GM12878 (cell line): ENCODE results near the gene POLDIP3. TPM values are rescaled to one million over a fixed set of nuclear protein-coding genes. Genes with fewer than 3 reads are reported as not detected.
A peak's percentile ranks its signal among the peaks of the same experiment; 100 is the strongest.

Experiments used
- ATAC-seq: fragments of 200-7000 bp; cut with Tn5 transposase; 3 replicates; pipeline ENCODE4 v1.9.1; 2020; ENCODE audit warnings: mild to moderate bottlenecking, moderate library complexity
- BruUV-seq: library from RNA; stranded (reverse); fragments of 400-500 nt; replicated peaks from 2 replicates; lab custom pipeline; 2021; lab: Mats Ljungman, UMichigan
- CTCF ChIA-PET: fragments of 300-600 bp; sonication (Branson Sonifier 250); formaldehyde crosslinking; extraction: SDS; loops from one replicate; lab custom pipeline; 2021; ENCODE audit warnings: inconsistent platforms; lab: Yijun Ruan, JAX
- POLR2A ChIA-PET: fragments of 350-600 bp; formaldehyde crosslinking; extraction: SDS; loops from one replicate; lab custom pipeline; 2021; ENCODE audit warnings: inconsistent platforms; lab: Charles Lee
- RAD21 ChIA-PET: fragments of 300-600 bp; sonication (Branson Sonifier 250); formaldehyde crosslinking; loops from one replicate; lab custom pipeline; 2023; ENCODE audit warnings: antibody characterized with exemption; ENCODE audit not compliant: unreplicated experiment; lab: Charles Lee
- SMC1A ChIA-PET: fragments of 300-600 bp; sonication (Branson Sonifier 250); formaldehyde crosslinking; loops from one replicate; lab custom pipeline; 2023; ENCODE audit not compliant: unreplicated experiment, uncharacterized antibody; lab: Charles Lee
- DNase-seq: peaks from one replicate; pipeline ENCODE4 v3.0.0-alpha.2; 2011; ENCODE audit warnings: low read depth, low spot score
- FAIRE-seq: peaks from 3 replicates; lab custom pipeline; 2011; peaks lifted over from hg19 to GRCh38; lab: Jason Lieb, UNC
- H2AFZ ChIP-seq: 2 replicates; pipeline ENCODE4 v1.6.0; 2011; ENCODE audit warnings: low read depth, low read length, control low read depth; ENCODE audit not compliant: control insufficient read depth
- H3K27ac ChIP-seq: 2 replicates; pipeline ENCODE4 v1.5.1; 2011; ENCODE audit warnings: control low read depth; ENCODE audit not compliant: control insufficient read depth, insufficient read depth
- H3K27me3 ChIP-seq, 2 experiments: replicated peaks in 1 of 2; 2 replicates each; pipeline versions ENCODE4 v1.6.0 to v1.6.1; 2011; ENCODE audit warnings: low read length in 1 of 2; ENCODE audit not compliant: control insufficient read depth in 2 of 2, insufficient read depth in 2 of 2
- H3K36me3 ChIP-seq, 2 experiments: 2 replicates each; pipeline ENCODE4 v1.5.1; 2011; ENCODE audit warnings: low read length in 1 of 2; ENCODE audit not compliant: control insufficient read depth in 2 of 2, insufficient read depth in 2 of 2
- H3K4me1 ChIP-seq: 2 replicates; pipeline ENCODE4 v1.6.1; 2011; ENCODE audit warnings: mild to moderate bottlenecking, low read length, moderate library complexity, mixed read lengths; ENCODE audit not compliant: control insufficient read depth, insufficient read depth
- H3K4me2 ChIP-seq: 2 replicates; pipeline ENCODE4 v1.6.0; 2011; ENCODE audit warnings: control low read depth; ENCODE audit not compliant: control insufficient read depth, insufficient read depth
- H3K4me3 ChIP-seq: fragments of 200-600 bp; sonication (generic); 2 replicates; pipeline ENCODE4 v1.5.1; 2016
- H3K79me2 ChIP-seq: 2 replicates; pipeline ENCODE4 v1.6.0; 2011; ENCODE audit warnings: low read length; ENCODE audit not compliant: control insufficient read depth, insufficient read depth
- H3K9ac ChIP-seq: 2 replicates; pipeline ENCODE4 v1.8.0; 2011; ENCODE audit warnings: low read length, control low read depth, mixed read lengths; ENCODE audit not compliant: control insufficient read depth, insufficient read depth
- H3K9me3 ChIP-seq: replicated peaks from 3 replicates; pipeline ENCODE4 v1.5.1; 2011; ENCODE audit warnings: mild to moderate bottlenecking, low read length; ENCODE audit not compliant: control insufficient read depth, insufficient read depth
- H4K20me1 ChIP-seq: 2 replicates; pipeline ENCODE4 v1.6.0; 2011; ENCODE audit not compliant: control insufficient read depth, insufficient read depth
- ATF2 ChIP-seq: IDR thresholded peaks from 2 replicates; pipeline ENCODE4 v1.6.1; 2012; ENCODE audit warnings: low read length, inconsistent platforms
- ATF7 ChIP-seq: fragments of 450-650 bp; IDR thresholded peaks from 2 replicates; pipeline ENCODE4 v1.6.1; 2016; ENCODE audit warnings: low read depth, mild to moderate bottlenecking
- CBX5 ChIP-seq: sonication (generic); IDR thresholded peaks from 2 replicates; pipeline ENCODE4 v1.6.1; 2016; ENCODE audit warnings: low read depth, moderate library complexity, mild to moderate bottlenecking, inconsistent platforms
- CREM ChIP-seq: IDR thresholded peaks from 2 replicates; pipeline ENCODE4 v1.6.1; 2014; ENCODE audit warnings: antibody characterized with exemption, low read depth
- HDGF ChIP-seq: fragments of 450-650 bp; IDR thresholded peaks from 2 replicates; pipeline ENCODE4 v1.6.1; 2016; ENCODE audit warnings: antibody characterized with exemption
- IKZF1 ChIP-seq: fragments of 450-650 bp; conservative IDR thresholded peaks from 2 replicates; pipeline ENCODE4 v1.6.1; 2017; ENCODE audit warnings: antibody characterized with exemption, mild to moderate bottlenecking
- IKZF2 ChIP-seq, 2 experiments: fragments of 450-650 bp; IDR thresholded peaks; 2 replicates each; pipeline ENCODE4 v1.6.1; 2017; ENCODE audit warnings: mild to moderate bottlenecking in 2 of 2, moderate library complexity in 2 of 2
- KLF5 ChIP-seq: fragments of 450-650 bp; IDR thresholded peaks from 2 replicates; pipeline ENCODE4 v1.6.1; 2014; ENCODE audit warnings: mild to moderate bottlenecking; ENCODE audit not compliant: partially characterized antibody
- LARP7 ChIP-seq: fragments of 450-650 bp; IDR thresholded peaks from 2 replicates; pipeline ENCODE4 v1.6.1; 2017; ENCODE audit warnings: mild to moderate bottlenecking
- MEF2A ChIP-seq: IDR thresholded peaks from 2 replicates; pipeline ENCODE4 v1.6.1; 2011; ENCODE audit warnings: low read depth, mild to moderate bottlenecking, low read length, moderate library complexity; ENCODE audit not compliant: insufficient read depth
- MLLT1 ChIP-seq: fragments of 450-650 bp; IDR thresholded peaks from 2 replicates; pipeline ENCODE4 v1.6.1; 2016; ENCODE audit warnings: mild to moderate bottlenecking
- MXI1 ChIP-seq: fragments of 150-350 bp; IDR thresholded peaks from 2 replicates; pipeline ENCODE4 v1.6.1; 2011; ENCODE audit warnings: low read depth, mild to moderate bottlenecking, inconsistent platforms, low read length, improper control_type of control experiment
- MYC ChIP-seq: IDR thresholded peaks from 2 replicates; pipeline ENCODE4 v1.6.1; 2011; ENCODE audit warnings: mild to moderate bottlenecking, low read length, moderate library complexity, inconsistent platforms; ENCODE audit not compliant: insufficient read depth, insufficient replicate concordance, insufficient read length, severe bottlenecking
- NBN ChIP-seq: fragments of 450-650 bp; IDR thresholded peaks from 2 replicates; pipeline ENCODE4 v1.6.1; 2016
- NFYB ChIP-seq: IDR thresholded peaks from 2 replicates; pipeline ENCODE4 v1.6.1; 2011; ENCODE audit warnings: low read depth, mild to moderate bottlenecking, low read length, improper control_type of control experiment, moderate library complexity; ENCODE audit not compliant: insufficient read depth
- NKRF ChIP-seq: fragments of 450-650 bp; conservative IDR thresholded peaks from 2 replicates; pipeline ENCODE4 v1.6.1; 2017; ENCODE audit warnings: mild to moderate bottlenecking, moderate library complexity
- PAX8 ChIP-seq: fragments of 450-650 bp; IDR thresholded peaks from 2 replicates; pipeline ENCODE4 v1.6.1; 2017; ENCODE audit warnings: mild to moderate bottlenecking, moderate library complexity
- POLR2A ChIP-seq: IDR thresholded peaks from 2 replicates; pipeline ENCODE4 v1.6.1; 2011; ENCODE audit warnings: low read depth, mild to moderate bottlenecking, low read length
- POLR2AphosphoS2 ChIP-seq: IDR thresholded peaks from 2 replicates; pipeline ENCODE4 v1.6.1; 2011; ENCODE audit warnings: low read depth, mild to moderate bottlenecking, low read length, improper control_type of control experiment, moderate library complexity
- TCF3 ChIP-seq: IDR thresholded peaks from 2 replicates; pipeline ENCODE4 v1.6.1; 2012; ENCODE audit warnings: low read depth, mild to moderate bottlenecking, low read length, borderline replicate concordance; ENCODE audit not compliant: insufficient read depth
- YBX1 ChIP-seq: fragments of 450-650 bp; IDR thresholded peaks from 2 replicates; pipeline ENCODE4 v1.6.1; 2016; ENCODE audit warnings: antibody characterized with exemption
- ZNF622 ChIP-seq: fragments of 450-650 bp; IDR thresholded peaks from 2 replicates; pipeline ENCODE4 v1.6.1; 2017; ENCODE audit warnings: mild to moderate bottlenecking, inconsistent platforms
- WGBS: methylation state at CpG from one replicate; pipeline ENCODE4 v1.1.6; 2016; ENCODE audit warnings: low lambda C conversion rate; ENCODE audit not compliant: insufficient replicate concordance, insufficient coverage; ENCODE audit errors: missing lambda C conversion rate; 5-methylcytosine and 5-hydroxymethylcytosine counted together
- in situ Hi-C: fragments of 300-500 bp; cut with MboI; formaldehyde crosslinking; loops from 9 replicates; pipeline ENCODE4 v1.14.3; 2018; ENCODE audit warnings: mixed read lengths
- intact Hi-C: fragments of 100-400 bp; cut with micrococcal nuclease; formaldehyde crosslinking; loops from one replicate; pipeline ENCODE4 v1.14.2; 2022; ENCODE audit not compliant: unreplicated experiment
- polyA plus RNA-seq, 11 experiments: library from polyadenylated mRNA; depleted of rRNA in 4 of 11; unstranded in 6 of 11; stranded (reverse) in 5 of 11; fragments of >200 nt; fragmentation: Nextera tagmentation in 4 of 11; fragmentation: Illumina TruSeq in 1 of 11; extraction: Ambion mirVana in 4 of 11; extraction: Trizol in 1 of 11; gene quantifications; 1 replicate in 1 of 11; 2 replicates in 10 of 11; pipeline versions ENCODE4 v1.2.1 to v1.2.3, GENCODE V29; 2011 to 2016; ENCODE audit warnings: inconsistent platforms in 2 of 11, missing spikeins in 2 of 11, low read depth in 1 of 11
- total RNA-seq, 4 experiments: library from RNA; depleted of rRNA in 3 of 4; stranded (reverse); fragments of >200 nt in 3 of 4; fragmentation: Illumina TruSeq in 1 of 4; extraction: Trizol in 1 of 4; gene quantifications; 2 replicates each; pipeline versions ENCODE4 v1.2.1 to v1.2.3, GENCODE V29; 2013 to 2021

Gene POLDIP3
- total and polyA plus RNA-seq, 10 of the 15 experiments (the other 5 are each of a cell fraction or from before 2014, with no cell fraction given): 14.8 to 60.2 (median 49.5) TPM

- in situ Hi-C loops: no loop called here
- TF ChIP-seq CBX5 (no peak), ATF7 (no peak), NFYB (no peak), POLR2AphosphoS2 (no peak), KLF5 (no peak), MEF2A (no peak), HDGF (0 out of 2 replicates have a peak, but pooled peaks have one; percentile 36), PAX8 (no peak), TCF3 (no peak), IKZF2 (IDR thresholded peaks at IDR 0.05) (no peak), ATF2 (no peak), IKZF1 (no peak), YBX1 (no peak), NBN (0 out of 2 replicates have a peak, but pooled peaks have one; percentile 18), LARP7 (no peak), CREM (no peak), NKRF (no peak), MLLT1 (no peak), ZNF622 (no peak), MYC (no peak), POLR2A (peak; percentile 48; the same call in 1 of the 2 replicates), MXI1 (no peak)
Measured at GRCh38 chr22:42645938-42646568, 31.4 kb upstream of the POLDIP3 start.

More at GRCh38 chr22:42645938-42646568, 31.4 kb upstream of the POLDIP3 start:
- peak overlapping the region; percentile 71 for H3K4me2 ChIP-seq
- RAD21 ChIA-PET: interaction anchor here (0.6 to 1.3 kb wide), 3 partner anchors 18 to 275 kb away, joined by 3 to 5 read pairs (median 3); no protein-coding TSS in a partner anchor
- FAIRE-seq (no peak), DNase-seq (no peak), ATAC-seq (peak; percentile 15)
- H3K9me3 ChIP-seq: no peaks in the 10 kb centered on the region
- SMC1A ChIA-PET: interaction anchor here (0.5 to 1.9 kb wide), 6 partner anchors 8 to 368 kb away, joined by 3 to 6 read pairs (median 3); no protein-coding TSS in a partner anchor
- H3K36me3 ChIP-seq: no peaks in the 10 kb centered on the region
- BruUV-seq: no TSS peak
- peak overlapping the region; percentile 56 for H3K9ac ChIP-seq
- peak overlapping the region; percentile 100 for H3K4me3 ChIP-seq
- no peaks in the 10 kb centered on the region for H4K20me1 ChIP-seq
- H3K4me1 ChIP-seq: peaks cover 42% of the 10 kb centered on the region
- intact Hi-C loops: no loop called here
- 91% methylated on average over 13 of the region's 13 CpGs for WGBS
- CTCF ChIA-PET: interaction anchor here (1.3 to 3.0 kb wide), 3 partner anchors 10 to 25 kb away, joined by 3 to 17 read pairs (median 5); no protein-coding TSS in a partner anchor
- POLR2A ChIA-PET: interaction anchor here (0.6 to 2.1 kb wide), 3 partner anchors 11 to 222 kb away, joined by 3 to 11 read pairs (median 5); no protein-coding TSS in a partner anchor
- peaks cover 65% of the 10 kb centered on the region for H3K79me2 ChIP-seq
- no peaks in the 10 kb centered on the region for H3K27me3 ChIP-seq
- no peak overlapping the region for H2AFZ ChIP-seq
- H3K27ac ChIP-seq: peak overlapping the region; percentile 41
